ENCODE measurements around the gene RGS3. TPM values are rescaled to one million over a fixed set of nuclear protein-coding genes. Genes with fewer than 3 reads are reported as not detected.

Gene RGS3
- total and polyA plus RNA-seq, 11 donors: 93.4 to 214 (median 134) TPM

GRCh38 chr9:113492343-113493202, 29.0 kb downstream of the RGS3 start:
- Histone ChIP-seq H3K4me3 (no peak overlapping the region), H3K4me1 (peaks cover 4 to 51% (median 23%) of the 10 kb centered on the region in 12 donors), H3K9me3 (no peaks in the 10 kb centered on the region), H3K27ac (peak overlapping the region in 11 of 12 donors; percentile 52 to 85 (median 73)), H3K36me3 (no peaks in the 10 kb centered on the region), H3K27me3 (no peaks in the 10 kb centered on the region)
- peak; percentile 27 to 65 (median 38) for ATAC-seq
- TF ChIP-seq, protein P1, sequence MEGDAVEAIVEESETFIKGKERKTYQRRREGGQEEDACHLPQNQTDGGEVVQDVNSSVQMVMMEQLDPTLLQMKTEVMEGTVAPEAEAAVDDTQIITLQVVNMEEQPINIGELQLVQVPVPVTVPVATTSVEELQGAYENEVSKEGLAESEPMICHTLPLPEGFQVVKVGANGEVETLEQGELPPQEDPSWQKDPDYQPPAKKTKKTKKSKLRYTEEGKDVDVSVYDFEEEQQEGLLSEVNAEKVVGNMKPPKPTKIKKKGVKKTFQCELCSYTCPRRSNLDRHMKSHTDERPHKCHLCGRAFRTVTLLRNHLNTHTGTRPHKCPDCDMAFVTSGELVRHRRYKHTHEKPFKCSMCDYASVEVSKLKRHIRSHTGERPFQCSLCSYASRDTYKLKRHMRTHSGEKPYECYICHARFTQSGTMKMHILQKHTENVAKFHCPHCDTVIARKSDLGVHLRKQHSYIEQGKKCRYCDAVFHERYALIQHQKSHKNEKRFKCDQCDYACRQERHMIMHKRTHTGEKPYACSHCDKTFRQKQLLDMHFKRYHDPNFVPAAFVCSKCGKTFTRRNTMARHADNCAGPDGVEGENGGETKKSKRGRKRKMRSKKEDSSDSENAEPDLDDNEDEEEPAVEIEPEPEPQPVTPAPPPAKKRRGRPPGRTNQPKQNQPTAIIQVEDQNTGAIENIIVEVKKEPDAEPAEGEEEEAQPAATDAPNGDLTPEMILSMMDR (IDR thresholded peaks at IDR 0.05): no peak
- TF ChIP-seq POLR2A (IDR thresholded peaks at IDR 0.05): no peak
- peak in 2 of 5 donors; percentile 59 to 65 for DNase-seq
- WGBS, 4 donors: 29 to 34% (median 32%) methylated on average over 11 of the region's 11 CpGs
- intact Hi-C loops (cut with DNase I): loop anchor here in 1 of 10 donors (5.0 kb wide), 1 partner anchor 35 kb away; no protein-coding TSS in a partner anchor

- no peaks in the 10 kb centered on the region for H3K9me3 ChIP-seq
- intact Hi-C loops (cut with DNase I): loop anchor here in 1 of 10 donors (5.0 kb wide), 1 partner anchor 36 kb away; no protein-coding TSS in a partner anchor
- ATAC-seq (no peak), DNase-seq (no peak)
- peaks cover 3 to 46% (median 22%) of the 10 kb centered on the region in 12 donors for H3K4me1 ChIP-seq
- peak overlapping the region in 10 of 12 donors; percentile 52 to 85 (median 72) for H3K27ac ChIP-seq
- H3K4me3 ChIP-seq: no peak overlapping the region
- peaks cover 0 to 3% (median 0%) of the 10 kb centered on the region in 9 donors for H3K36me3 ChIP-seq
- H3K27me3 ChIP-seq: no peaks in the 10 kb centered on the region
- TF ChIP-seq, protein P1 (IDR thresholded peaks at IDR 0.05): no peak
- no peak for TF ChIP-seq POLR2A (IDR thresholded peaks at IDR 0.05)
Measured at GRCh38 chr9:113493203-113493520, 29.6 kb downstream of the RGS3 start.

- DNase-seq (no peak), ATAC-seq (no peak)
- Histone ChIP-seq H3K9me3 (no peaks in the 10 kb centered on the region), H3K27ac (no peak overlapping the region), H3K27me3 (no peaks in the 10 kb centered on the region), H3K36me3 (peaks cover 0 to 7% (median 0%) of the 10 kb centered on the region in 9 donors), H3K4me1 (peaks cover 0 to 43% (median 24%) of the 10 kb centered on the region in 12 donors), H3K4me3 (no peak overlapping the region)
- 91 to 100% (median 93%) methylated on average over 3 of the region's 3 CpGs for WGBS, 4 donors
- TF ChIP-seq, protein P1 (IDR thresholded peaks at IDR 0.05): no peak
- TF ChIP-seq POLR2A (IDR thresholded peaks at IDR 0.05): no peak
- intact Hi-C loops (cut with DNase I): no loop called here
Measured at GRCh38 chr9:113495526-113495925, 32.0 kb downstream of the RGS3 start.

DNA sequence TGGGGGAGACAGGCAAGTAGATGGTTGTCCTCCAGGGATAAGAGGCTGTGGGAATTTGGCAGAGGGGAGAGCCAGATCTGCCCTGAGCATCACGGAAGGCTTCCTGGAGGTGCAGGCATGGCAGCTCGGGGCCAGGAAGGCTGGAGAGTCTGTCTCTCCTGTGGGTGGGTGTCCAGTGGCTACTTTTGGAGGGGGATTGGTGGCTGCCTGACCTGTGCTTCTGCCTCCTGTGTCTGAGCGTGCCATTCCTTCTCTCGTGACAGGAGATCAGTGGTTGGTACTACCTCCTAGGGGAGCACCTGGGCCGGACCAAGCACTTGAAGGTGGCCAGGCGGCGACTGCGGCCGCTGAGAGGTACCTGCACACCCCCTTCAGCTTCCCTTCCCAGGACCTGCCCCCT, 33.5 kb downstream of the RGS3 start:
- H3K27me3 ChIP-seq: no peaks in the 10 kb centered on the region
- no peaks in the 10 kb centered on the region for H3K9me3 ChIP-seq
- no peak overlapping the region for H3K27ac ChIP-seq
- H3K4me3 ChIP-seq: no peak overlapping the region
- TF ChIP-seq POLR2A (IDR thresholded peaks at IDR 0.05): no peak
- TF ChIP-seq, protein P1 (IDR thresholded peaks at IDR 0.05): no peak
- H3K4me1 ChIP-seq: peaks cover 0 to 42% (median 24%) of the 10 kb centered on the region in 12 donors
- no peak for ATAC-seq
- intact Hi-C loops (cut with DNase I): no loop called here
- WGBS, 4 donors: 96 to 98% (median 97%) methylated on average over 9 of the region's 9 CpGs
- H3K36me3 ChIP-seq: peaks cover 0 to 7% (median 0%) of the 10 kb centered on the region in 9 donors
- no peak for DNase-seq
